NCI-H187 (cell line): ENCODE data around the gene DLGAP1.

Experiments
- DNase-seq, 2 experiments: peaks; one replicate each; lab custom pipeline; 2025; lab: John Stamatoyannopoulos, UW

Gene DLGAP1

DNA sequence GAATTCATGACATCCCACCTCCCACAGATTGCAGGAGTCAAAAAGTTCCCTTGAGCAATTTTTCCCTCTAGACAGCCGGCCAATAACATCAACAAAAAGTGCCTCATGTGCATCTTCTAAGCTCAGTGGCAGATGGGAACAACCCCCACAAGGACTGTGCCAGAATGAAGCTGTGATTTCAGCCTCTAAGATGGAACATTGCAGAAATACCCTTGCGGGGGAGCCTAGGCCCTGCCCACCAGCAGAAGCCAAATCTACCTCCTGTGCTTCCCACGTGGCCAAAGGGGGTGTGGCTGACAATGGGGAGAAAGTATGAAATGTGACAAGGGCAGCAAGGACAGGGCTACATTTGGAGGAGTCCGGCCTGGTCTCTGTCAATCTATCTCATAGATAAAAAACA is 522.8 kb downstream of the DLGAP1 start:
- DNase-seq: no peak

DNA sequence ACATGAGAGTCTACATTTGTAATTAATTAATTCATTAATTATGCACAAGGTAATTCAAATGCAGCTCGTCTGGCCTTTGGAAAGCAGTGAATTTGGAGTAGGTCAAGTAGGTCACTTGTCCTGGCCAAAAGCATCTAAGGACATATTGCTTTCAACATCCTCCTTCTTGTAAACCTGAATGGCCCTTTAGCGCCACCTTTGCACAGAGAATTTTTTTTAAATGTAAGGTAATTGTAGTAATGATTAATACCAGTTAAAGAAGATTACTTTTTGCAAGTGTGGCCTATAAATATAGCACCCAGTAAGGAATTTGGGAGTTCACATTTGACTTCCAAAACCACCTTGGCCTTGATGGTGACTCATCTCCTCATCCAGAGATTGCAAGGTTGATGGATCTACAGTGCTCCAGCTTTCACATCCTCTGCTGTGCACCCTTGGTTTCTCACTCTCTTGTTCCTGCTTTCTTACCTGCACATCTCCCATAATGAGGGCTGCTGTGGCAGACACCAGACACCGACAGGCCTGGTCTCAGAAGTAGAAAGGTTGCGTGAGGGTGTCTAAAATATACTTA is 523.5 kb downstream of the DLGAP1 start:
- DNase-seq: no peak

GRCh38 chr18:3931013-3931315 is 524.1 kb downstream of the DLGAP1 start:
- DNase-seq: no peak

DNA sequence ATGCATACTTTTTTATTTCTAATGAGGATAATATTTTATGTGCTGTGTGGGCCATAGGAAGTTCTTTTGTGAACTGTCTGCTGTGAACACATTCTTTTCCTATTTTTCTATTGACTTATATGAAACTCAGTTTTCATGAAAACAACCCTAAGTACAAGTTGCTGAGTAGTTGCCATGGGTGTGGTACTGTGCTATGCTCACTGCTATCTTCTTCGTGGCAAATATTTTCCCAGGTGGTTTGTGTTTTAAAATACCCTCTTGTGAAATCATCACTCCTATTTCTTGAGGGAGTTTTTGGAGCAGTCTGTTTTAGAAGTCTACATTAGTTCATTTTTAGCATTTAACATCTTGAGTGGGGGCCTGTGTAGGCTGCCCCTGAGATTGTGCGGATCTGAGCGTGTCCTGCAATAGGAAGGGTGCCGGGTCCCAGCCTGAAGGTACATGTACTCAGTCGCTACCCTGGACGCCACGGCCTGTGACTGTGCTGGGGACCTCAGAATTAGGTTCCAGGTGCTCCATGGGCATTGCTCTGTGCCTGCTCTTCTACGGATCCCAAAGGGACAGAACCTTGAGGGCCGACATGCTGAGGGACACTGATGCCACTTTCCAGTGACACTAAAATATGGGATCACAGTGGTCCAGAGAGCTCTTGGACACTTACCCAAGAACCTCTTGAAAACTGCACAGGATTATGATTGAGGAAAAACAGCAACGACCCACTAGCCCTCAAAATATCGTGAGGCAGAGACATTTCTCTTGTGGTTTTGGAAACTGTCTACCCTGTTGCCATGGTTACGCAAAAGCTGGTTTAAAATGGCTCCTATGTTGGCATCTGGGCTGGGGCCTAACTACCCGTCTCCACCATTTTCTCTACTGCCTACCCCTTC is 524.7 kb downstream of the DLGAP1 start:
- DNase-seq: no peak

GRCh38 chr18:3924455-3924854 is 530.7 kb downstream of the DLGAP1 start:
- no peak for DNase-seq

DNA sequence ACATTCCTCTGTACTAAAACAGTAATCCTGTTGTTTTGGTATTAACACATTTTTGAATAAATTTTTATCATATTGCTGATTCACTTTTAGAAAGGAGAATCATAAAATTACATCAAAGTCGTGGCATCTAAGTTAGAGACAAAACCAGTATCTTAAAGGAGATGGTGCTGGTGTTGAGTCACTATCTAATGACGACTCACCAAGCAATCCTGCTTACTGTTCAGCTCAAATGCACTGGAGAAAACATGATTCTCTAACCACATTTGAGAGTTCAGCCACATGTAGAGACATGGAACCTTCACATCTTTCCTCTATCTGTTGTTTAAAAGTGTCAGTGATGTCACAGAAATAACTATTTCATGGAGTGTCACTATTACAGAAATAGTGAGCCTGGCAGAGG is 531.4 kb downstream of the DLGAP1 start:
- no peak for DNase-seq

DNA sequence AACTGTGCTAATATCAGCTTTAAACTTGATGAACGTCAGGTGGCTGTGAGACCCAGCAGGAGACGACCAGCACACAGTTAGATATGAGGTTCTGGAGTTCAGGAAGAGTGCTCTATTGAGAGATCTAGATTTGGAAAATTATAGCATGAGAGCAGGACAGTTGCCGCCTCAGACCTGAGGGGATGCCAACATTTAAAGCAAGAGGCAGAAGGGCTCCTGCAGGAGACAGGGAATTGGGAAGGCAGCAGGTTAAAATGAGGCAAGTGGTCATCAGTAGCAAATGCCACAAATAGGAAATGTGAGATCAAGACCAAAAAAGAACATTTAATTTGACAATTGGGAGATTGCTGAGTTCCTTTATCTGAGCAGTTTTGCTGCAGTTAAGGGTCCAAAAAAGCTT is 533.3 kb downstream of the DLGAP1 start:
- no peak for DNase-seq

- DNase-seq: no peak
Measured at GRCh38 chr18:3920832-3921231, 534.3 kb downstream of the DLGAP1 start.

DNA sequence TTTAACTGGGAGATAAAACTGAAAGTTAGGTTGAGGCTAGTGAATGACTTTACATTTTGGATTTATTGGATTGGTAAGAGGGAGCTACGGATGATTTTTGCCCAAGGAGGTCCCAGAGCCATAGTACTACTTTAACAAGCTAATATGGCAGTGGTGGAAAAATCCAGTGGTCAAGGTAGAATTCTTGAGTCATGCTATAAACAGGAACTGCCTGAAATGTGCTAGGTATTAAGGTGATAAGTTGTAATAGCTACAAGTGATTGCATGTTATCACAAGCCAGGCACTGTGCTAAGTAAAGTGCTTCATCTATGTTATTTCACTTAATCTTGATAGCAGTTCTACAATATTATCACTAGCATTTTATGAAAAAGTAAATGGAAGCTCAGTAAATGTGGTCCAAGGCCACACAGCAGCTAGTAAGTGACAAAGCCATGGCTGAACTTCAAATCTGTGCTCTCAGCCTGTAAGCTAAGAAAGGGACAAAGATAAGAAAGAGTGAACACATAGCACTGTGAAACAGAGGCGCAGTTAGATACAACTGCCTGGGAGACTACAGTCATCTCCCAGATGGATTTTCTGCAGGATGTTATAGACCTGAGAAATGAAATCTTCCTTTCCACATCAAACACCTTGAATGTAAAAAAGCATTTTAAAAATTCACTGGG is 535.6 kb downstream of the DLGAP1 start:
- no peak for DNase-seq

DNA sequence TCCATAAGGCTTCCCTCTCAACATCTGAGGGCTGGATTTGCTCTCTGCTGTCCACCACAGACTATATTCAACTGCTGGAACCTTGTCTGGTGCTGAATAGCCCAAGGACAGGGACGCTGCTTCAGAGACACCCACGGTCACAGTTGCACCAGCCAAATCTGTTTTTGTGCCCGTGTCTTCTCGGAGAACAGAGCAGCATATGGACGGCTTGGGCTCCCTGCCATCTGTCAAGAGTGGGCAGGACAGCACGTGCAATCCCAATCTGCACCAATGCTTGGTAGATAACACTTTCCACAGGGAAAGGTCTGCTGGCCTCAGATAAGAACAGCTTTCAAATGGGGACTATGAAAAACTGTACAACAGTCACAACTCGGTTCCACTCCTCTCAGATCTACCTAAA is 539.0 kb downstream of the DLGAP1 start:
- no peak for DNase-seq

GRCh38 chr18:3914833-3915610 is 540.1 kb downstream of the DLGAP1 start:
- no peak for DNase-seq

GRCh38 chr18:3914109-3914508 is 541.0 kb downstream of the DLGAP1 start:
- no peak for DNase-seq

DNA sequence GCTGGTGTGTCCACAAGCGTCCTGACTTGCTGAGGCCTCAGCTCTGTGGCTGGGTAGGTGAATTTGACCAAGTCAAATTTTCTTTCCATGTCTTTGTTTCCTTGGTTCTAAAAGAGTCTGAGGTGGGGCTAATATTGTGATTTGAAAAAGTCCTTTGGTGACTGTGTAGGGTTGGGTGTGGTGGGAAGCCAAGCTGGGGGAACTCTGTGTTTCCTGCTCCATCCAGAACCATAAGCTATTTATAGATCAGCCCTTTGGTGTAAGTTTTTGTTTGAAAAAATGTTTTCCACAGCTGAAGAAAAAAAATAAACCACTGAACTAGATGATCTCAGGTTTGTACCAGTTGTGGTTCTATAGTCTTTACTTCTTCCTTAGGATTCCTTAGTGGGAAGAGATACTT is 542.4 kb downstream of the DLGAP1 start:
- no peak for DNase-seq

GRCh38 chr18:3911413-3911812 is 543.7 kb downstream of the DLGAP1 start:
- no peak for DNase-seq

GRCh38 chr18:3910512-3910911 is 544.6 kb downstream of the DLGAP1 start:
- no peak for DNase-seq

DNA sequence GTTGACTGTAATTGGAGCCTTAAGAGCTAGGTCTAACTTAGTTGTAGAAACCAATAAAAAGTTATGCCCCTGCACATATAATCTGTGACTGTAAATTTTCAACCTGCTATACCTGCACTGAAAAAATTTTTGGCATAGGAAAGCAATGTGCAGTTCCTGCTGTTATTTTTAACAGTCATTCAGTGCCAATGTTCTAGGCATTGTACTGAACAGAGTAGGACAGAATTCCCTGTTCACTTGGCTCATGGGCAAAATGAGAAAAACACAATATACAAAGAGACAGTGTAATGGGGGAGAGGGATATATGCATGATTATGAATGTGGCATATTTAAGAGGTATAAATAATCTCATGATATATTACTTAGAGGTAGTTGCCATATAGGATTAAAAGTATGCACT is 547.2 kb downstream of the DLGAP1 start:
- DNase-seq: no peak

- no peak for DNase-seq
Measured at GRCh38 chr18:3906116-3906750, 548.9 kb downstream of the DLGAP1 start.

DNA sequence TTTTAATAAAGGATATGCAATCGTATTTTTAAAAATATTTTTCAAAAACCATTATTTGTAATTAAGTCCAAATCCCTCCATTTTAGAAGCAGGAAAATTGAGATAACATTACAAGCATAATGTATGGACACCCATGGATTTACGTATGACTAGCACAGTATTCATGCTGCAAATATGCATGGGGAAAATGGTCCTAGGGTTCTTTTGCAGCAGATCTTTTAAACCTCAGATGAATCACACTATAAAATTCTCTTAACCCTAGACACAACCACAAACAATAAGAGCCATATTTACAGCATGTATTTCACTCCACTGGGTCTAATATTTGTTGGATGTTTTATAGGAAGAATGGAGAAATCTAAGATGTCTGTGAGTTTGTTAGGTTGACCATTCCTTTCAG is 551.8 kb downstream of the DLGAP1 start:
- DNase-seq: no peak

GRCh38 chr18:3902676-3903075 is 552.4 kb downstream of the DLGAP1 start:
- DNase-seq: no peak

DNA sequence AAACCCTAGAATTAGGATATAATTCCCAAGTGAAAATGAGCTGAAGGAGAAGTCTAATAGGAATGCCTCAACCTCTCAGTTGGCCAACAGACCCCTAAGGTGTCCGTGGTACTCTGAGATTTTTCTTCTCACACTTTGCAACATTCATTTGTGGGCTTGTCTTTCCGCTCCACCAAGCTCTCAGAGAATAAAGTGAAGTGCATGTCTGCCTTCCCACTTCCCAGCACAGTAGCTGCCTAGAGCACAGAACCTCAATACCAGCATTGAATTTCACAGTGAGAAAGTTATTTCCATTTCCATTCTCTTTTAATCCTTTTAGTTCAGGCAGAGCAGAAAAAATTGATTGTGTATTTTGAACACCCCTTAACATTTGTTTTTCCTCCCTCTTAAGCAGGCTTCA is 553.3 kb downstream of the DLGAP1 start:
- peak in 1 of 2 experiments; percentile 21 for DNase-seq

DNA sequence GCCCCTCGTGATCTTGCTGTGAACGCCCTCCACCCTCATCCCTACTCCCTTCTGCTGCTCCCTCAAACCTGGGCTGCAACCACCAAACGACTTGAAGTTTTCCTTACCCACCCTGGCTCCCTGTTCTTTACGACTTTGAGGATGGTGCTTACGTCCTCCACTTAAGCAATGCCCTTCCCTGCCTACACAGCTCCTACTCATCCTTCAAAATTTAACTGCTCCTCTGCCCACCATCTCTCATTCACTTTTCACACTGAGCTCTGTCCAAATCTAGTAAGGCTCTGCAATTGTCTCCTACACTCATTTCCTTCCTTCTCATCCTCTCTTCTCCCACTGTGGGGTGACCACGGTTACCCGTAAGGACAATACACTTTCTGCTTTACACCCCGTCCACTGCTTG is 554.1 kb downstream of the DLGAP1 start:
- DNase-seq: no peak

GRCh38 chr18:3900327-3900726 is 554.8 kb downstream of the DLGAP1 start:
- no peak for DNase-seq
